Measurements from ENCODE around the gene SEC14L3.
A peak's percentile ranks its signal among the peaks of the same experiment; 100 is the strongest.

The SEC14L3 gene

GRCh38 chr22:30441088-30441487 is 30.7 kb downstream of the SEC14L3 start:
- no peak for DNase-seq

- no peak for DNase-seq
These were observed 32.0 kb downstream of the SEC14L3 start for GRCh38 chr22:30439836-30440235.

GRCh38 chr22:30439226-30439625 is 32.6 kb downstream of the SEC14L3 start:
- no peak for DNase-seq

- DNase-seq = no peak
These were observed 33.3 kb downstream of the SEC14L3 start for GRCh38 chr22:30438559-30438958.

GRCh38 chr22:30436196-30436595 is 35.6 kb downstream of the SEC14L3 start:
- no peak for DNase-seq

- DNase-seq = no peak
These were observed 36.1 kb downstream of the SEC14L3 start for GRCh38 chr22:30435674-30436126.

- no peak for DNase-seq
These were observed 37.0 kb downstream of the SEC14L3 start for GRCh38 chr22:30434843-30435242.

GRCh38 chr22:30433773-30434172 is 38.0 kb downstream of the SEC14L3 start:
- no peak for DNase-seq

GRCh38 chr22:30433227-30433626 is 38.6 kb downstream of the SEC14L3 start:
- DNase-seq = no peak

- no peak for DNase-seq
These were observed 39.3 kb downstream of the SEC14L3 start for GRCh38 chr22:30432520-30432919.

GRCh38 chr22:30432096-30432495 is 39.7 kb downstream of the SEC14L3 start:
- DNase-seq = no peak

GRCh38 chr22:30430933-30431332 is 40.9 kb downstream of the SEC14L3 start:
- no peak for DNase-seq

GRCh38 chr22:30429887-30430286 is 41.9 kb downstream of the SEC14L3 start:
- no peak for DNase-seq

GRCh38 chr22:30427871-30428270 is 43.9 kb downstream of the SEC14L3 start:
- no peak for DNase-seq

- DNase-seq = peak; percentile 91
These were observed 45.1 kb downstream of the SEC14L3 start for GRCh38 chr22:30426388-30427353.

- peak; percentile 59 for DNase-seq
These were observed 46.0 kb downstream of the SEC14L3 start, which contains the start of gene MTFP1 for GRCh38 chr22:30425616-30426387. Gene MTFP1 (plus strand): TSS chr22:30425768. CDS start chr22:30425880, 112 bp downstream.

GRCh38 chr22:30425327-30425615 is 46.5 kb downstream of the SEC14L3 start:
- DNase-seq = no peak

- DNase-seq = no peak
These were observed 47.1 kb downstream of the SEC14L3 start for GRCh38 chr22:30424534-30425326.

GRCh38 chr22:30423959-30424533 is 47.8 kb downstream of the SEC14L3 start:
- peak; percentile 99 for DNase-seq

GRCh38 chr22:30423301-30423958 is 48.4 kb downstream of the SEC14L3 start:
- no peak for DNase-seq

GRCh38 chr22:30422481-30423300 is 49.1 kb downstream of the SEC14L3 start:
- DNase-seq = peak; percentile 91
